SK-N-SH (cell line): ENCODE data around the gene SOS2. TPM values are rescaled to one million over a fixed set of nuclear protein-coding genes. Genes with fewer than 3 reads are reported as not detected.

Experiments used
- CTCF ChIA-PET: fragments of 300-600, 350-600 bp; formaldehyde crosslinking; extraction: SDS; loops from one replicate; lab custom pipeline; 2021; lab: Yijun Ruan, JAX
- POLR2A ChIA-PET: fragments of 350-600 bp; sonication (Branson Sonifier 250); formaldehyde crosslinking; extraction: SDS; loops from one replicate; lab custom pipeline; 2020; ENCODE audit warnings: antibody characterized with exemption, inconsistent platforms; lab: Yijun Ruan, JAX
- DNase-seq: peaks from one replicate; pipeline ENCODE4 v3.0.0; 2012
- H2AFZ ChIP-seq: fragments of 200-600 bp; sonication (generic); 2 replicates; pipeline ENCODE4 v1.8.1; 2016; ENCODE audit warnings: antibody characterized with exemption, mild to moderate bottlenecking, low read depth
- H3F3A ChIP-seq: fragments of 200-600 bp; sonication (generic); replicated peaks from 2 replicates; pipeline ENCODE3; 2016; ENCODE audit warnings: antibody characterized with exemption, mild to moderate bottlenecking; ENCODE audit not compliant: insufficient read depth
- H3K27ac ChIP-seq, 2 experiments: fragments of 200-500 bp in 1 of 2; fragments of 200-600 bp in 1 of 2; sonication (Bioruptor generic) in 1 of 2; sonication (generic), shearing (Covaris generic) in 1 of 2; 2 replicates each; pipeline versions ENCODE4 v1.5.1 to v1.6.1; 2014 to 2016; ENCODE audit warnings: low read depth in 2 of 2, inconsistent platforms in 1 of 2, low read length in 1 of 2, mild to moderate bottlenecking in 1 of 2, mixed read lengths in 1 of 2
- H3K27me3 ChIP-seq: fragments of 200-600 bp; sonication (generic), shearing (Covaris generic); 2 replicates; pipeline ENCODE4 v1.6.1; 2016; ENCODE audit warnings: mixed run types; ENCODE audit not compliant: insufficient read depth
- H3K36me3 ChIP-seq, 2 experiments: fragments of 200-500 bp in 1 of 2; fragments of 200-600 bp in 1 of 2; sonication (Bioruptor generic) in 1 of 2; sonication (generic) in 1 of 2; replicated peaks in 1 of 2; 2 replicates each; pipeline versions ENCODE3 to v1.5.1; 2014 to 2016; ENCODE audit warnings: low read length in 1 of 2, mild to moderate bottlenecking in 1 of 2; ENCODE audit not compliant: insufficient read depth in 2 of 2, control insufficient read depth in 1 of 2
- H3K4me1 ChIP-seq, 2 experiments: fragments of 200-500 bp in 1 of 2; fragments of 200-600 bp in 1 of 2; sonication (Bioruptor generic) in 1 of 2; sonication (generic), shearing (Covaris generic) in 1 of 2; 2 replicates each; pipeline versions ENCODE4 v1.5.1 to v1.6.1; 2014 to 2016; ENCODE audit warnings: low read depth in 1 of 2, low read length in 1 of 2, mixed run types in 1 of 2; ENCODE audit not compliant: insufficient read depth in 2 of 2, control insufficient read depth in 1 of 2
- H3K4me2 ChIP-seq: fragments of 200-600 bp; sonication (generic), shearing (Covaris generic); 2 replicates; pipeline ENCODE4 v1.6.1; 2017; ENCODE audit warnings: mixed run types
- H3K4me3 ChIP-seq, 2 experiments: fragments of 200-500 bp in 1 of 2; fragments of 200-600 bp in 1 of 2; sonication (Bioruptor generic) in 1 of 2; sonication (generic), shearing (Covaris generic) in 1 of 2; 2 replicates each; pipeline versions ENCODE4 v1.5.1 to v1.8.1; 2014 to 2016; ENCODE audit warnings: low read depth in 2 of 2, inconsistent platforms in 1 of 2, low read length in 1 of 2, mild to moderate bottlenecking in 1 of 2, mixed read lengths in 1 of 2, moderate library complexity in 1 of 2
- H3K79me2 ChIP-seq: fragments of 200-600 bp; sonication (generic); 2 replicates; pipeline ENCODE4 v1.8.1; 2017; ENCODE audit warnings: mild to moderate bottlenecking; ENCODE audit not compliant: insufficient read depth
- H3K9ac ChIP-seq: fragments of 200-600 bp; sonication (generic); 2 replicates; pipeline ENCODE4 v1.6.1; 2017; ENCODE audit warnings: mixed run types
- H3K9me2 ChIP-seq: fragments of 200-600 bp; sonication (generic); 2 replicates; pipeline ENCODE4 v1.6.1; 2017; ENCODE audit warnings: mixed run types
- H3K9me3 ChIP-seq: fragments of 200-600 bp; sonication (generic); 2 replicates; pipeline ENCODE4 v1.6.1; 2017; ENCODE audit warnings: mixed run types, mild to moderate bottlenecking, moderate library complexity
- H4K20me1 ChIP-seq: fragments of 200-600 bp; sonication (generic); 2 replicates; pipeline ENCODE4 v1.6.1; 2017; ENCODE audit warnings: mild to moderate bottlenecking, mixed run types; ENCODE audit not compliant: insufficient read depth
- EP300 ChIP-seq, 2 experiments: IDR thresholded peaks; 2 replicates each; pipeline versions ENCODE4 v1.4.0 to v1.6.1; 2012; ENCODE audit warnings: borderline replicate concordance in 1 of 2, low read depth in 1 of 2, low read length in 1 of 2
- FOSL2 ChIP-seq: IDR thresholded peaks from 2 replicates; pipeline ENCODE4 v1.4.0; 2012; ENCODE audit warnings: low read depth, mild to moderate bottlenecking, moderate library complexity, borderline replicate concordance
- FOXM1 ChIP-seq: IDR thresholded peaks from 2 replicates; pipeline ENCODE4 v1.4.0; 2012; ENCODE audit warnings: low read depth, mild to moderate bottlenecking
- JUND ChIP-seq: IDR thresholded peaks from 2 replicates; pipeline ENCODE4 v1.4.0; 2012
- MEF2A ChIP-seq: IDR thresholded peaks from 2 replicates; pipeline ENCODE4 v1.4.0; 2012; ENCODE audit warnings: low read depth, borderline replicate concordance
- NFIC ChIP-seq: IDR thresholded peaks from 2 replicates; pipeline ENCODE4 v1.4.0; 2012; ENCODE audit warnings: borderline replicate concordance
- POLR2AphosphoS5 ChIP-seq: IDR thresholded peaks from 2 replicates; pipeline ENCODE4 v1.6.1; 2012; ENCODE audit warnings: low read depth, low read length
- RCOR1 ChIP-seq: fragments of 150-350 bp; IDR thresholded peaks from 2 replicates; pipeline ENCODE4 v1.6.1; 2017; ENCODE audit warnings: antibody characterized with exemption, low read length
- RXRA ChIP-seq: IDR thresholded peaks from 2 replicates; pipeline ENCODE4 v1.4.0; 2012; ENCODE audit warnings: low read depth, mild to moderate bottlenecking, borderline replicate concordance
- SIN3A ChIP-seq: IDR thresholded peaks from 2 replicates; pipeline ENCODE4 v1.6.1; 2012; ENCODE audit warnings: low read depth, mild to moderate bottlenecking, low read length, moderate library complexity, borderline replicate concordance
- TAF1 ChIP-seq: IDR thresholded peaks from 2 replicates; pipeline ENCODE4 v1.6.1; 2012; ENCODE audit warnings: low read depth, mild to moderate bottlenecking, low read length, moderate library complexity, borderline replicate concordance
- TCF12 ChIP-seq: IDR thresholded peaks from 2 replicates; pipeline ENCODE4 v1.4.0; 2012
- WGBS: methylation state at CpG from one replicate; pipeline ENCODE4 v1.1.6; 2017; ENCODE audit warnings: low lambda C conversion rate; 5-methylcytosine and 5-hydroxymethylcytosine counted together
- polyA plus RNA-seq, 3 experiments: library from polyadenylated mRNA; depleted of rRNA; stranded (reverse); fragments of >200 nt; gene quantifications; 2 replicates each; pipeline ENCODE4 v1.2.3, GENCODE V29; 2012
- TF ChIP-seq, protein P1 (sequence below): IDR thresholded peaks from 2 replicates; pipeline ENCODE4 v1.4.0; 2012; ENCODE audit warnings: low read depth
- TF ChIP-seq, protein P2 (sequence below): IDR thresholded peaks from 2 replicates; pipeline ENCODE4 v1.4.0; 2012; ENCODE audit warnings: low read depth, borderline replicate concordance
- TF ChIP-seq, protein P3 (sequence below): IDR thresholded peaks from 2 replicates; pipeline ENCODE4; 2012

SOS2 gene
- polyA plus RNA-seq, 1 of the 3 experiments (the other 2 are of a cell fraction): 6.2 TPM

GRCh38 chr14:50225067-50225973 is 6.1 kb downstream of the SOS2 start:
- 23% methylated on average over 5 of the region's 5 CpGs for WGBS
- DNase-seq: peak; percentile 16
- peaks cover 36% of the 10 kb centered on the region for H3F3A ChIP-seq
- H3K4me2 ChIP-seq: peak overlapping the region; percentile 36
- H3K27me3 ChIP-seq: no peaks in the 10 kb centered on the region
- H3K9me2 ChIP-seq: no peaks in the 10 kb centered on the region
- TF ChIP-seq NFIC (peak; percentile 95), JUND (peak; percentile 59), POLR2AphosphoS5 (peak; percentile 68; the same call in 1 of the 2 replicates), TAF1 (no peak), FOXM1 (peak; percentile 48; the same call in 1 of the 2 replicates), EP300 (IDR thresholded peaks at IDR 0.05; ENCODE audit: borderline replicate concordance in 1 of 2, low read depth in 1 of 2, low read length in 1 of 2) (peak in 1 of 2 experiments; percentile 57; a peak in 1 of 4 replicates), RCOR1 (no peak), FOSL2 (peak; percentile 23; the same call in 1 of the 2 replicates), SIN3A (no peak), TCF12 (peak; percentile 54; the same call in 1 of the 2 replicates), RXRA (peak; percentile 95), MEF2A (peak; percentile 96)
- TF ChIP-seq, protein P1, sequence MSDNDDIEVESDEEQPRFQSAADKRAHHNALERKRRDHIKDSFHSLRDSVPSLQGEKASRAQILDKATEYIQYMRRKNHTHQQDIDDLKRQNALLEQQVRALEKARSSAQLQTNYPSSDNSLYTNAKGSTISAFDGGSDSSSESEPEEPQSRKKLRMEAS: 0 out of 2 replicates have a peak, but pooled peaks have one; percentile 31
- TF ChIP-seq, protein P2, sequence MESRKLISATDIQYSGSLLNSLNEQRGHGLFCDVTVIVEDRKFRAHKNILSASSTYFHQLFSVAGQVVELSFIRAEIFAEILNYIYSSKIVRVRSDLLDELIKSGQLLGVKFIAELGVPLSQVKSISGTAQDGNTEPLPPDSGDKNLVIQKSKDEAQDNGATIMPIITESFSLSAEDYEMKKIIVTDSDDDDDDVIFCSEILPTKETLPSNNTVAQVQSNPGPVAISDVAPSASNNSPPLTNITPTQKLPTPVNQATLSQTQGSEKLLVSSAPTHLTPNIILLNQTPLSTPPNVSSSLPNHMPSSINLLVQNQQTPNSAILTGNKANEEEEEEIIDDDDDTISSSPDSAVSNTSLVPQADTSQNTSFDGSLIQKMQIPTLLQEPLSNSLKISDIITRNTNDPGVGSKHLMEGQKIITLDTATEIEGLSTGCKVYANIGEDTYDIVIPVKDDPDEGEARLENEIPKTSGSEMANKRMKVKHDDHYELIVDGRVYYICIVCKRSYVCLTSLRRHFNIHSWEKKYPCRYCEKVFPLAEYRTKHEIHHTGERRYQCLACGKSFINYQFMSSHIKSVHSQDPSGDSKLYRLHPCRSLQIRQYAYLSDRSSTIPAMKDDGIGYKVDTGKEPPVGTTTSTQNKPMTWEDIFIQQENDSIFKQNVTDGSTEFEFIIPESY: no peak
- TF ChIP-seq, protein P3, sequence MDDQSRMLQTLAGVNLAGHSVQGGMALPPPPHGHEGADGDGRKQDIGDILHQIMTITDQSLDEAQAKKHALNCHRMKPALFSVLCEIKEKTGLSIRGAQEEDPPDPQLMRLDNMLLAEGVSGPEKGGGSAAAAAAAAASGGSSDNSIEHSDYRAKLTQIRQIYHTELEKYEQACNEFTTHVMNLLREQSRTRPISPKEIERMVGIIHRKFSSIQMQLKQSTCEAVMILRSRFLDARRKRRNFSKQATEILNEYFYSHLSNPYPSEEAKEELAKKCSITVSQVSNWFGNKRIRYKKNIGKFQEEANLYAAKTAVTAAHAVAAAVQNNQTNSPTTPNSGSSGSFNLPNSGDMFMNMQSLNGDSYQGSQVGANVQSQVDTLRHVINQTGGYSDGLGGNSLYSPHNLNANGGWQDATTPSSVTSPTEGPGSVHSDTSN: peak; percentile 84
- peaks cover 100% of the 10 kb centered on the region for H3K79me2 ChIP-seq
- H2AFZ ChIP-seq: no peak overlapping the region
- ChIA-PET CTCF (no interaction called here), POLR2A (no interaction called here)
- peaks cover 0 to 14% of the 10 kb centered on the region in 2 experiments for H3K36me3 ChIP-seq
- peaks cover 5 to 23% of the 10 kb centered on the region in 2 experiments for H3K4me1 ChIP-seq
- no peaks in the 10 kb centered on the region for H3K9me3 ChIP-seq
- H3K4me3 ChIP-seq: peak overlapping the region in 1 of 2 experiments; percentile 15; a peak in 1 of 4 replicates
- peaks cover 91% of the 10 kb centered on the region for H4K20me1 ChIP-seq
- peak overlapping the region; percentile 76 to 85 for H3K27ac ChIP-seq
- H3K9ac ChIP-seq: peak overlapping the region; percentile 1; the same call in 1 of the 2 replicates
